ENCODE data around the gene GARIN5A.

- no peak for TF ChIP-seq CTCF (conservative IDR thresholded peaks at IDR 0.05; ENCODE audit: low read length)
- TF ChIP-seq EZH2phosphoT487 (IDR thresholded peaks at IDR 0.05; ENCODE audit: borderline replicate concordance, low read depth, low read length) = no peak
Measured at GRCh38 chr19:50476907-50477238, 225 bp upstream of the GARIN5A start.

Measured in OCI-LY7 (cell line).